ENCODE results near the gene MTX2. TPM values are rescaled to one million over a fixed set of nuclear protein-coding genes. Genes with fewer than 3 reads are reported as not detected.
A peak's percentile ranks its signal among the peaks of the same experiment; 100 is the strongest.

MTX2 gene
- total RNA-seq, 1 experiment from 2014 or later = 30.8 TPM

DNA sequence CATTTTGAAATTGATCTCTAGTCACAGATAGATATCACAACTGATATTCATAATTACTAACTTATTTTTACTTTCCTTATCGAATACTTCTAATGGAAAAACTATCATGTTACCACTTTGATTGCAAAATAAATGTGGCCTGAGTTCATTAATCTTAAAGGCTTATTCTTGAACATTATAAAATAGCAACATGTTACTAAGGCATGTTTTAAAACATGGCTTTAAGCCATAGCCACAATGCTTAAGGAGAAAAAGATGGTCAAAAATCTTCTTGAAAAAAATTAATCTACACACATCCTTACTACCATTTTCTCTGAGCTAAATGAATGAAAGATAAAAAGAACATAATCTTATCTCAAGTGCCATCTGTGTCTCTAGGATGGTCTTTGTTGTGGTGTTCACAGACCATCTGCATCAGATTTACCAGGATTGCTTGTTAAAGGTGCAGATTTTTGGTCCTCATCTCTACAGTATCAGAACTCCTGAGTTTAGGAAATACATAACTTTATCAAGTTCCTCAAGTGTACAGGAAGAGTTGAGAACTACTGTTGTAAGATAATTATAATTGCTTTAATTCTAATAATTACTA lies 15.3 kb downstream of the MTX2 start:
- no peak overlapping the region for H3K27ac ChIP-seq (ENCODE audit: insufficient read length, low read depth, low read length)
- no peak overlapping the region for H2BK120ac ChIP-seq (ENCODE audit: low read depth, low read length, poor library complexity, severe bottlenecking)
- H3K9ac ChIP-seq (ENCODE audit: extremely low read depth, insufficient read length, low read length) = no peak overlapping the region
- Mint-ChIP-seq H3K27me3 (ENCODE audit: low read depth) (no peaks in the 10 kb centered on the region), H3K4me3 (no peak overlapping the region), H3K36me3 (ENCODE audit: insufficient read depth in 1 of 3, low read depth in 3 of 3) (no peaks in the 10 kb centered on the region), H3K9me3 (no peaks in the 10 kb centered on the region), H3K27ac (peak overlapping the region in 1 of 3 experiments; percentile 43; a peak in 1 of 7 replicates), H3K4me1 (peaks cover 2 to 5% of the 10 kb centered on the region in 2 experiments; a peak in 1 of 4 replicates)
- H3K56ac ChIP-seq (ENCODE audit: insufficient read length, low read depth, low read length) = no peak overlapping the region
- 100% methylated on average over 1 of the region's 1 CpG for WGBS (ENCODE audit: extremely low coverage, insufficient read length, low lambda C conversion rate)
- no peaks in the 10 kb centered on the region for H4K20me1 ChIP-seq (ENCODE audit: control insufficient read depth, insufficient read depth, insufficient read length)
- H3K14ac ChIP-seq (ENCODE audit: insufficient read depth, low read length) = no peak overlapping the region
- H3K27me3 ChIP-seq (ENCODE audit: insufficient read depth, low read length) = no peaks in the 10 kb centered on the region
- H2BK5ac ChIP-seq (ENCODE audit: insufficient read length, low read length) = no peak overlapping the region
- no peak overlapping the region for H3K18ac ChIP-seq (ENCODE audit: insufficient read length, low read depth, low read length)
- H3K79me1 ChIP-seq (ENCODE audit: insufficient read depth, low read depth, low read length, poor library complexity, severe bottlenecking) = peaks cover 6% of the 10 kb centered on the region
- H4K8ac ChIP-seq (replicated peaks; ENCODE audit: insufficient read length, low read depth, low read length) = no peak overlapping the region
- peaks cover 14% of the 10 kb centered on the region; the same call in 1 of the 2 replicates for H3K79me2 ChIP-seq (ENCODE audit: insufficient read depth, low read length)
- H2BK20ac ChIP-seq (ENCODE audit: low read depth, low read length, poor library complexity, severe bottlenecking) = no peak overlapping the region
- H2AK5ac ChIP-seq (ENCODE audit: insufficient read length, low read length) = no peak overlapping the region
- H3K4me1 ChIP-seq (ENCODE audit: insufficient read depth, low read length) = no peaks in the 10 kb centered on the region
- no peak overlapping the region for H4K91ac ChIP-seq (ENCODE audit: insufficient read length, low read depth, low read length)
- no peaks in the 10 kb centered on the region for H3K9me3 ChIP-seq (ENCODE audit: control insufficient read depth, low read depth, low read length)
- H3T11ph ChIP-seq (ENCODE audit: low read length) = no peak overlapping the region
- H2AFZ ChIP-seq (ENCODE audit: low read length) = no peak overlapping the region
- H2BK12ac ChIP-seq (ENCODE audit: insufficient read length, low read depth, low read length) = no peak overlapping the region
- no peak overlapping the region for H2BK15ac ChIP-seq (ENCODE audit: low read depth, low read length)
- H3K23me2 ChIP-seq (ENCODE audit: insufficient read length, low read depth, low read length, poor library complexity, severe bottlenecking) = no peaks in the 10 kb centered on the region
- H3K4ac ChIP-seq (ENCODE audit: low read depth, low read length) = no peak overlapping the region
- TF ChIP-seq, protein P1, sequence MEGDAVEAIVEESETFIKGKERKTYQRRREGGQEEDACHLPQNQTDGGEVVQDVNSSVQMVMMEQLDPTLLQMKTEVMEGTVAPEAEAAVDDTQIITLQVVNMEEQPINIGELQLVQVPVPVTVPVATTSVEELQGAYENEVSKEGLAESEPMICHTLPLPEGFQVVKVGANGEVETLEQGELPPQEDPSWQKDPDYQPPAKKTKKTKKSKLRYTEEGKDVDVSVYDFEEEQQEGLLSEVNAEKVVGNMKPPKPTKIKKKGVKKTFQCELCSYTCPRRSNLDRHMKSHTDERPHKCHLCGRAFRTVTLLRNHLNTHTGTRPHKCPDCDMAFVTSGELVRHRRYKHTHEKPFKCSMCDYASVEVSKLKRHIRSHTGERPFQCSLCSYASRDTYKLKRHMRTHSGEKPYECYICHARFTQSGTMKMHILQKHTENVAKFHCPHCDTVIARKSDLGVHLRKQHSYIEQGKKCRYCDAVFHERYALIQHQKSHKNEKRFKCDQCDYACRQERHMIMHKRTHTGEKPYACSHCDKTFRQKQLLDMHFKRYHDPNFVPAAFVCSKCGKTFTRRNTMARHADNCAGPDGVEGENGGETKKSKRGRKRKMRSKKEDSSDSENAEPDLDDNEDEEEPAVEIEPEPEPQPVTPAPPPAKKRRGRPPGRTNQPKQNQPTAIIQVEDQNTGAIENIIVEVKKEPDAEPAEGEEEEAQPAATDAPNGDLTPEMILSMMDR (conservative IDR thresholded peaks at IDR 0.05) = no peak
- no peak overlapping the region for H3K23ac ChIP-seq (ENCODE audit: insufficient read length, low read depth, low read length)
- DNase-seq = no peak
- no peak overlapping the region for H4K5ac ChIP-seq (ENCODE audit: insufficient read length, low read depth, low read length)
- no peak overlapping the region for H3K4me2 ChIP-seq (ENCODE audit: insufficient read depth, insufficient read length, low read length)
